ENCODE results near the gene TTYH3.
"Not testable (repeated sequence)": the region's sequence is repeated elsewhere in the genome, so short reads cannot be mapped to it uniquely, and the experiment has no call there.

DNA sequence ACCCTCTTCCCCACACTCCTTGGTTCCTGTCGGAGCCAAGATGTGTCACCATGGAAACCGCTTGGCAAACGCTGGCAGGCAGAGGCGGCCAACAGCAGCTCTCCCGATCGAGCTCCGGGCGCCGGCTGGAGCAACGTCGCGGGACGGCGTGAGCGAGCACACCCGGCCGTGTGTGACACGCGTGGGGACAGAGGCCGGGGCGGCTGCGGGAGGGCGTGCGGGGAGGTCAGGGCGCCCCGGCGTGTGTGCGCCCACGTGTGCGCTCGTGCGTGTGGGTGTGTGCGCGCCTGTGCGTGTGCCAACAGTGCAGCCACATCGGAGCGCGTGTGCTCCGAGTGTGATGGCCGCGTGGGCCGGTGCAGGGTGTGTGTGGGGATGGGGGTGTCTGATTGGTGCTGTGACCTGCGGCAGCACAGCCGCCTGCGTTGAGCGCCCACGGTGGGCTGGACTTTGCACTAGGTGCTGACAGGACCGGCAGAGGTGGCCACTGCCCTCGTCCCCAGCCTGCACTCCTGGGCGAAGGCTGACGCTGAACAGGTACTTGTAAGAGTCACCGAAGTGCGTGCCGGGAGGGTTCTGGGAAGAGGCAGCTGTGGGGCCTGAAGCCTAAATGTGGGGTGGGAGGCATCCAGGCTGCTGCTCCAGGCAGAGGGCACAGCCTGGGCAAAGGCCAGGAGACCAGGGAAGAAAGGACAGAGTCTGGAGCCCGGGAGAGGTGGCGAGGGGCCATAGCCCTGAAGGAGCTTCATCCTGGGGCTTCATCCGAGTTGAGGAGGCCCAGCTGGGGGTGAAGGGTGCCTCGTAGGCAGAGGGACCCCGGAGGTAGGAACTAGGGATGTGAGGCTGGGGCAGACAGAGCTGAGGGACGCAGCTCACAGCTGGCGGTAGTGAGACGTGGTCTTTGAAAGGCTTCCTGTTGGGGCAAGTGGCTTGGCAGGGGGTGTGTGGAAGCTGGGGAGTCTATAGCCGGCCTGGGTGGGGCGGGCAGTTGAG is 47.6 kb downstream of the TTYH3 start:
- TF ChIP-seq, protein P1, sequence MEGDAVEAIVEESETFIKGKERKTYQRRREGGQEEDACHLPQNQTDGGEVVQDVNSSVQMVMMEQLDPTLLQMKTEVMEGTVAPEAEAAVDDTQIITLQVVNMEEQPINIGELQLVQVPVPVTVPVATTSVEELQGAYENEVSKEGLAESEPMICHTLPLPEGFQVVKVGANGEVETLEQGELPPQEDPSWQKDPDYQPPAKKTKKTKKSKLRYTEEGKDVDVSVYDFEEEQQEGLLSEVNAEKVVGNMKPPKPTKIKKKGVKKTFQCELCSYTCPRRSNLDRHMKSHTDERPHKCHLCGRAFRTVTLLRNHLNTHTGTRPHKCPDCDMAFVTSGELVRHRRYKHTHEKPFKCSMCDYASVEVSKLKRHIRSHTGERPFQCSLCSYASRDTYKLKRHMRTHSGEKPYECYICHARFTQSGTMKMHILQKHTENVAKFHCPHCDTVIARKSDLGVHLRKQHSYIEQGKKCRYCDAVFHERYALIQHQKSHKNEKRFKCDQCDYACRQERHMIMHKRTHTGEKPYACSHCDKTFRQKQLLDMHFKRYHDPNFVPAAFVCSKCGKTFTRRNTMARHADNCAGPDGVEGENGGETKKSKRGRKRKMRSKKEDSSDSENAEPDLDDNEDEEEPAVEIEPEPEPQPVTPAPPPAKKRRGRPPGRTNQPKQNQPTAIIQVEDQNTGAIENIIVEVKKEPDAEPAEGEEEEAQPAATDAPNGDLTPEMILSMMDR (tag by site-specific recombination; IDR thresholded peaks at IDR 0.05), result not testable (repeated sequence)
- not testable (repeated sequence) for TF ChIP-seq ZNF184 (tag by site-specific recombination; IDR thresholded peaks at IDR 0.05); KLF1 (tag by site-specific recombination; IDR thresholded peaks at IDR 0.05); ZNF274 (IDR thresholded peaks at IDR 0.05; ENCODE audit: low read length); ZNF274 (tag by site-specific recombination; IDR thresholded peaks at IDR 0.05; ENCODE audit: borderline replicate concordance); ZNF658 (tag by site-specific recombination; IDR thresholded peaks at IDR 0.05); ZBTB8A (tag by site-specific recombination; IDR thresholded peaks at IDR 0.05); ZNF133 (tag by site-specific recombination; IDR thresholded peaks at IDR 0.05); KLF16 (tag by site-specific recombination; IDR thresholded peaks at IDR 0.05); ZBTB1 (tag by site-specific recombination; IDR thresholded peaks at IDR 0.05); ZNF366 (tag by site-specific recombination; conservative IDR thresholded peaks at IDR 0.05)
- peak; percentile 38; the same call in 1 of the 2 replicates for TF ChIP-seq ZFHX2 (tag by site-specific recombination; conservative IDR thresholded peaks at IDR 0.05)
- TF ChIP-seq, protein P2, sequence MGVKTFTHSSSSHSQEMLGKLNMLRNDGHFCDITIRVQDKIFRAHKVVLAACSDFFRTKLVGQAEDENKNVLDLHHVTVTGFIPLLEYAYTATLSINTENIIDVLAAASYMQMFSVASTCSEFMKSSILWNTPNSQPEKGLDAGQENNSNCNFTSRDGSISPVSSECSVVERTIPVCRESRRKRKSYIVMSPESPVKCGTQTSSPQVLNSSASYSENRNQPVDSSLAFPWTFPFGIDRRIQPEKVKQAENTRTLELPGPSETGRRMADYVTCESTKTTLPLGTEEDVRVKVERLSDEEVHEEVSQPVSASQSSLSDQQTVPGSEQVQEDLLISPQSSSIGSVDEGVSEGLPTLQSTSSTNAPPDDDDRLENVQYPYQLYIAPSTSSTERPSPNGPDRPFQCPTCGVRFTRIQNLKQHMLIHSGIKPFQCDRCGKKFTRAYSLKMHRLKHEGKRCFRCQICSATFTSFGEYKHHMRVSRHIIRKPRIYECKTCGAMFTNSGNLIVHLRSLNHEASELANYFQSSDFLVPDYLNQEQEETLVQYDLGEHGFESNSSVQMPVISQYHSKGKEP (tag by site-specific recombination; IDR thresholded peaks at IDR 0.05), result not testable (repeated sequence)
- TF ChIP-seq, protein P3, sequence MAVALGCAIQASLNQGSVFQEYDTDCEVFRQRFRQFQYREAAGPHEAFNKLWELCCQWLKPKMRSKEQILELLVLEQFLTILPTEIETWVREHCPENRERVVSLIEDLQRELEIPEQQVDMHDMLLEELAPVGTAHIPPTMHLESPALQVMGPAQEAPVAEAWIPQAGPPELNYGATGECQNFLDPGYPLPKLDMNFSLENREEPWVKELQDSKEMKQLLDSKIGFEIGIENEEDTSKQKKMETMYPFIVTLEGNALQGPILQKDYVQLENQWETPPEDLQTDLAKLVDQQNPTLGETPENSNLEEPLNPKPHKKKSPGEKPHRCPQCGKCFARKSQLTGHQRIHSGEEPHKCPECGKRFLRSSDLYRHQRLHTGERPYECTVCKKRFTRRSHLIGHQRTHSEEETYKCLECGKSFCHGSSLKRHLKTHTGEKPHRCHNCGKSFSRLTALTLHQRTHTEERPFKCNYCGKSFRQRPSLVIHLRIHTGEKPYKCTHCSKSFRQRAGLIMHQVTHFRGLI (tag by site-specific recombination; IDR thresholded peaks at IDR 0.05), result not testable (repeated sequence)
- TF ChIP-seq, protein P4, sequence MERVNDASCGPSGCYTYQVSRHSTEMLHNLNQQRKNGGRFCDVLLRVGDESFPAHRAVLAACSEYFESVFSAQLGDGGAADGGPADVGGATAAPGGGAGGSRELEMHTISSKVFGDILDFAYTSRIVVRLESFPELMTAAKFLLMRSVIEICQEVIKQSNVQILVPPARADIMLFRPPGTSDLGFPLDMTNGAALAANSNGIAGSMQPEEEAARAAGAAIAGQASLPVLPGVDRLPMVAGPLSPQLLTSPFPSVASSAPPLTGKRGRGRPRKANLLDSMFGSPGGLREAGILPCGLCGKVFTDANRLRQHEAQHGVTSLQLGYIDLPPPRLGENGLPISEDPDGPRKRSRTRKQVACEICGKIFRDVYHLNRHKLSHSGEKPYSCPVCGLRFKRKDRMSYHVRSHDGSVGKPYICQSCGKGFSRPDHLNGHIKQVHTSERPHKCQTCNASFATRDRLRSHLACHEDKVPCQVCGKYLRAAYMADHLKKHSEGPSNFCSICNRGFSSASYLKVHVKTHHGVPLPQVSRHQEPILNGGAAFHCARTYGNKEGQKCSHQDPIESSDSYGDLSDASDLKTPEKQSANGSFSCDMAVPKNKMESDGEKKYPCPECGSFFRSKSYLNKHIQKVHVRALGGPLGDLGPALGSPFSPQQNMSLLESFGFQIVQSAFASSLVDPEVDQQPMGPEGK (tag by site-specific recombination; IDR thresholded peaks at IDR 0.05), result not testable (repeated sequence)

Data from HEK293 (cell line).